Testis (tissue), 3 donors: Measurements from ENCODE around the gene NLRP3. TPM values are rescaled to one million over a fixed set of nuclear protein-coding genes. Genes with fewer than 3 reads are reported as not detected.
A peak's percentile ranks its signal among the peaks of the same experiment; 100 is the strongest.

Experiments
- DNase-seq: peaks from one replicate; pipeline ENCODE4 v3.0.0-alpha.2; 2019
- H3K27ac ChIP-seq, 2 donors: fragments of 200-600 bp; sonication (generic); one replicate each; pipeline ENCODE4 v1.5.1; 2019
- H3K27me3 ChIP-seq: fragments of 200-600 bp; sonication (generic); one replicate; pipeline ENCODE4 v1.5.1; 2019
- H3K36me3 ChIP-seq: fragments of 200-600 bp; sonication (generic); one replicate; pipeline ENCODE4 v1.5.1; 2017; ENCODE audit warnings: low read depth; ENCODE audit errors: missing control alignments
- H3K4me1 ChIP-seq: fragments of 200-600 bp; sonication (generic); one replicate; pipeline ENCODE4 v1.5.1; 2019
- H3K4me3 ChIP-seq, 2 donors: fragments of 200-600 bp; sonication (generic); one replicate each; pipeline ENCODE4 v1.5.1; 2017 to 2019
- H3K9me3 ChIP-seq: fragments of 200-600 bp; sonication (generic); one replicate; pipeline ENCODE4 v1.5.1; 2017
- POLR2A ChIP-seq: fragments of 450-650 bp; IDR thresholded peaks from one replicate; pipeline ENCODE4 v1.6.1; 2017; ENCODE audit warnings: antibody characterized with exemption, mild to moderate bottlenecking, moderate library complexity
- WGBS, 2 donors: methylation state at CpG; one replicate each; pipeline ENCODE4 v1.1.5; 2018; 5-methylcytosine and 5-hydroxymethylcytosine counted together
- intact Hi-C: fragments of 100-400 bp; cut with DNase I; formaldehyde crosslinking; loops from one replicate; pipeline ENCODE4 v1.15.1; 2023; ENCODE audit warnings: low total_unique reads
- polyA plus RNA-seq: library from polyadenylated mRNA; stranded (reverse); fragments of 350-450 nt; fragmentation: Illumina TruSeq; extraction: RNeasy Lipid Tissue Mini Kit (QIAGEN cat#74804); gene quantifications from one replicate; pipeline ENCODE4 v1.2.3, GENCODE V29; 2014; ENCODE audit warnings: low read depth, low replicate concordance; ENCODE audit not compliant: insufficient read depth
- total RNA-seq, 2 donors: library from RNA; depleted of rRNA; stranded (reverse); fragments of >200 nt; gene quantifications; one replicate each; pipeline ENCODE4 v1.2.3, GENCODE V29; 2016
- TF ChIP-seq, protein P1 (sequence below), 3 experiments: fragments of 450-650 bp in 2 of 3; fragments of 200-600 bp in 1 of 3; sonication (generic) in 1 of 3; IDR thresholded peaks; one replicate each; pipeline ENCODE4 v1.5.1; 2016 to 2019; ENCODE audit warnings: antibody characterized with exemption in 3 of 3, mild to moderate bottlenecking in 2 of 3, moderate library complexity in 1 of 3

NLRP3 gene
- total and polyA plus RNA-seq, 3 donors from 2014 or later, result 0.31 to 1.4 (median 0.92) TPM

DNA sequence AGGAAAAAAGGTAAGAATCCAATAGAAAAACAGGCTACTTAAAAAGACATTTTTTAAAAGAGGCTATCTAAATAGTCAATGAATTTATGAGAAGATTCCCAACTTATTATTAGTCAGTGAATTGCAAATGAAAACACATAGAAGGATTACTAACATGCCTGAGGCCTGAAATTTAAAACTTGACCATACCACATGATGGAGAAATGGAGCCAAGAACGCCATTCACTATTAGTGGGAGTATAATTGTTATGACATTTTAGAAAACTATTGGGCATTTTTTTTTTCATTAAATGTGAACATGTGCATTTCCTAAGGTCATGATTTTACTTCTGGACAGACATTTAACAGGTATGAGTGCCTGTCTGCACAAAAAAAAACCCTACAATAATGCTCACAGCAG is 66.8 kb downstream of the NLRP3 start:
- Histone ChIP-seq H3K4me1 (no peaks in the 10 kb centered on the region), H3K36me3 (no peaks in the 10 kb centered on the region), H3K4me3 (no peak overlapping the region), H3K27me3 (no peaks in the 10 kb centered on the region), H3K9me3 (no peaks in the 10 kb centered on the region), H3K27ac (no peak overlapping the region)
- WGBS, 2 donors, result 70 to 90% methylated on average over 1 of the region's 1 CpG
- no peak for DNase-seq
- TF ChIP-seq, protein P1, sequence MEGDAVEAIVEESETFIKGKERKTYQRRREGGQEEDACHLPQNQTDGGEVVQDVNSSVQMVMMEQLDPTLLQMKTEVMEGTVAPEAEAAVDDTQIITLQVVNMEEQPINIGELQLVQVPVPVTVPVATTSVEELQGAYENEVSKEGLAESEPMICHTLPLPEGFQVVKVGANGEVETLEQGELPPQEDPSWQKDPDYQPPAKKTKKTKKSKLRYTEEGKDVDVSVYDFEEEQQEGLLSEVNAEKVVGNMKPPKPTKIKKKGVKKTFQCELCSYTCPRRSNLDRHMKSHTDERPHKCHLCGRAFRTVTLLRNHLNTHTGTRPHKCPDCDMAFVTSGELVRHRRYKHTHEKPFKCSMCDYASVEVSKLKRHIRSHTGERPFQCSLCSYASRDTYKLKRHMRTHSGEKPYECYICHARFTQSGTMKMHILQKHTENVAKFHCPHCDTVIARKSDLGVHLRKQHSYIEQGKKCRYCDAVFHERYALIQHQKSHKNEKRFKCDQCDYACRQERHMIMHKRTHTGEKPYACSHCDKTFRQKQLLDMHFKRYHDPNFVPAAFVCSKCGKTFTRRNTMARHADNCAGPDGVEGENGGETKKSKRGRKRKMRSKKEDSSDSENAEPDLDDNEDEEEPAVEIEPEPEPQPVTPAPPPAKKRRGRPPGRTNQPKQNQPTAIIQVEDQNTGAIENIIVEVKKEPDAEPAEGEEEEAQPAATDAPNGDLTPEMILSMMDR (IDR thresholded peaks at IDR 0.05), result no peak
- TF ChIP-seq POLR2A, result no peak
- intact Hi-C loops, result no loop called here

DNA sequence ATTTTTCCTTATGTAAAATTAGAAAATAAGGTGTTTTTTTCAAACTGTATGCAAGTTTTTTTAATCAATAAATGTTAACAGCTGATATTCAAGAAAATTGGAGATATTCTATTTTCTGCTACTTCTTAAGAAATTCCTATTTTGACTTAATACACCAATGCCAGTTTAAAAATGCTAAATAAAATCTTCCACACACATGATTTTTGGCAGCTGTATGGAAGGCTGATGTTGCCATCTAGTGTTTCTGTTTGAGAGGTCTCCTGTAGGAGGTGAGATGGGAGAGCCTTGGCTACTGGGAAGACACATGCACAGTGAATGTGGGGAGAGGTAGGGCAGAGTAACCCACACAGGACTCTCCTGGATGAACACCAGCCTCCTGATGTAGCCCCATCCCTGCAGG is 71.1 kb downstream of the NLRP3 start:
- no peak overlapping the region for H3K27ac ChIP-seq
- H3K4me1 ChIP-seq, result no peaks in the 10 kb centered on the region
- H3K4me3 ChIP-seq, result no peak overlapping the region
- TF ChIP-seq, protein P1 (IDR thresholded peaks at IDR 0.05), result peak in 2 of 3 experiments; percentile 31 to 37
- no peak for TF ChIP-seq POLR2A
- H3K9me3 ChIP-seq, result no peaks in the 10 kb centered on the region
- no peaks in the 10 kb centered on the region for H3K27me3 ChIP-seq
- intact Hi-C loops, result no loop called here
- no peaks in the 10 kb centered on the region for H3K36me3 ChIP-seq
- DNase-seq, result peak; percentile 39

DNA sequence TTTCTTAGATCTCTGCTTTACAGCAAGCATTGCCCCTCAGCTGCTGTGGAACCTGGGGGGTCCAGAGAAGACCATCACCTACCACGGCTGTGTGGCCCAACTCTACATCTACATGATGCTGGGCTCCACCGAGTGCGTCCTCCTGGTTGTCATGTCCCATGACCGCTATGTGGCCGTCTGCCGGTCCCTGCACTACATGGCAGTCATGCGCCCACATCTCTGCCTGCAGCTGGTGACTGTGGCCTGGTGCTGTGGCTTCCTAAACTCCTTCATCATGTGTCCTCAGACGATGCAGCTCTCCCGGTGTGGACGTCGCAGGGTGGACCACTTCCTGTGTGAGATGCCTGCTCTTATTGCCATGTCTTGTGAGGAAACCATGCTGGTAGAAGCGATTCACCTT is 75.4 kb downstream of the NLRP3 start:
- 81 to 85% methylated on average over 11 to 12 of the region's 12 CpGs for WGBS, 2 donors
- Histone ChIP-seq H3K9me3 (no peaks in the 10 kb centered on the region), H3K27me3 (no peaks in the 10 kb centered on the region), H3K4me3 (no peak overlapping the region), H3K4me1 (no peaks in the 10 kb centered on the region), H3K36me3 (no peaks in the 10 kb centered on the region), H3K27ac (no peak overlapping the region)
- intact Hi-C loops, result no loop called here
- DNase-seq, result no peak
- TF ChIP-seq POLR2A, result no peak
- TF ChIP-seq, protein P1 (IDR thresholded peaks at IDR 0.05), result no peak

DNA sequence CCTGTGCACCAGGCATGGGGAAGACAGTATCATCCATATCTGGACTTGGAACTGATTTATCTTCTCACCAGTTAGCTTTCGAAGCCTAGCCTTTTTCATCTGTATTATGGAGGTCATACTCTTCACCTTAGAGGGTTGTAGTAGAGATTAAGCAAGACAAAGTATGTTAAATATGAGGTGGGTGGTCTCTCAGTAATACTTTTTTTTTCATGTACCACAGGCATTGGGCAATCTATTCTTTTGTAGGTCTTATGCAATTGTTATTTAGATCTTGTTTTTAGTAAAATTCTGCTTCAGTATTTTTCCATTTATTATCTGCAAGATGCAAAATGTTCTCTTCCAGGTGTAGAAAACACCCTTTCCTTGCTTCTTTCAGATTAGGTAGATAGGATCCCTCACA is 77.1 kb downstream of the NLRP3 start:
- 26 to 50% methylated on average over 1 of the region's 1 CpG for WGBS, 2 donors
- TF ChIP-seq, protein P1 (IDR thresholded peaks at IDR 0.05), result no peak
- TF ChIP-seq POLR2A, result no peak
- DNase-seq, result no peak
- no peaks in the 10 kb centered on the region for H3K27me3 ChIP-seq
- no peak overlapping the region for H3K27ac ChIP-seq
- no peaks in the 10 kb centered on the region for H3K4me1 ChIP-seq
- no peak overlapping the region for H3K4me3 ChIP-seq
- intact Hi-C loops, result no loop called here
- no peaks in the 10 kb centered on the region for H3K9me3 ChIP-seq
- no peaks in the 10 kb centered on the region for H3K36me3 ChIP-seq

DNA sequence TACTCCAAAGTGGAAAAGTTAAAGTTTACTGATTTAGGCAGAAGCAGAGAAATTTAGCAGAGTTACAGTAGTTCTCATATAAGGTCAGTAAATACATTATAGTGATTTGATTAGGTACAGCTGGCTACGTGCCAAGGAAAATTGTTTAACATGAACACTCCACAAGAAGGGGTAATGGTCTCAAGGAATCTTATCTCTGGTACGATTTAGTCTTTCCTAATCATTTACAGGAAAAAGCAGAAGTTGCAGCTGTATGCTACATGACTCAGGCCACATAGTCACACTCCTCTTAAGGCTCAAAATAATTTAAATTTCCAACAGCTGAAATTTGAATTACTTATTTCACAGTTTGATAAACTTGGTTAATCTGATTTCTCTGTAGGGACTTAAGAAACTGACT is 78.8 kb downstream of the NLRP3 start:
- DNase-seq, result no peak
- intact Hi-C loops, result no loop called here
- Histone ChIP-seq H3K27me3 (no peaks in the 10 kb centered on the region), H3K4me3 (no peak overlapping the region), H3K27ac (no peak overlapping the region), H3K4me1 (no peaks in the 10 kb centered on the region), H3K9me3 (no peaks in the 10 kb centered on the region), H3K36me3 (no peaks in the 10 kb centered on the region)
- TF ChIP-seq POLR2A, result no peak
- TF ChIP-seq, protein P1 (IDR thresholded peaks at IDR 0.05), result no peak
- 47 to 48% methylated on average over 2 of the region's 2 CpGs for WGBS, 2 donors
